WTC11 (cell line): ENCODE measurements around the gene DHTKD1. TPM values are rescaled to one million over a fixed set of nuclear protein-coding genes. Genes with fewer than 3 reads are reported as not detected.

Experiments used
- ATAC-seq: fragments of 200-7000 bp; cut with Tn5 transposase; 2 replicates; pipeline ENCODE4 v1.10.0; 2021; ENCODE audit warnings: mild to moderate bottlenecking, moderate library complexity
- Bru-seq: library from RNA; stranded (reverse); fragments of 400-500 nt; gene quantifications from one replicate; lab custom pipeline; 2021; lab: Mats Ljungman, UMichigan
- CTCF ChIA-PET: fragments of 300-600 bp; sonication (Branson Sonifier 250); formaldehyde crosslinking; loops from one replicate; lab custom pipeline; 2021; ENCODE audit warnings: antibody characterized with exemption; lab: Charles Lee
- POLR2A ChIA-PET: fragments of 350-600 bp; sonication (Branson Sonifier 250); formaldehyde crosslinking; loops from one replicate; lab custom pipeline; 2021; ENCODE audit warnings: antibody characterized with exemption; lab: Charles Lee
- DNase-seq: peaks from one replicate; pipeline ENCODE4 v3.0.0; 2021; ENCODE audit warnings: low spot score
- H3K27ac Mint-ChIP-seq: 2 replicates; pipeline ENCODE4 v1.8.0; 2021; ENCODE audit warnings: mixed read lengths
- H3K27me3 Mint-ChIP-seq: 2 replicates; pipeline ENCODE4 v1.8.0; 2021; ENCODE audit warnings: low read depth, mild to moderate bottlenecking, moderate library complexity, mixed read lengths
- H3K36me3 Mint-ChIP-seq: 2 replicates; pipeline ENCODE4 v1.8.0; 2021; ENCODE audit warnings: mixed read lengths
- H3K4me1 Mint-ChIP-seq: 2 replicates; pipeline ENCODE4 v1.8.0; 2022; ENCODE audit warnings: mixed read lengths
- H3K4me3 Mint-ChIP-seq: 2 replicates; pipeline ENCODE4 v1.8.0; 2021; ENCODE audit warnings: mild to moderate bottlenecking, moderate library complexity, mixed read lengths
- H3K9me3 Mint-ChIP-seq: 2 replicates; pipeline ENCODE4 v1.8.0; 2021; ENCODE audit warnings: mixed read lengths
- CREM ChIP-seq: sonication (generic); formaldehyde crosslinking; IDR thresholded peaks from 2 replicates; pipeline ENCODE4 v1.8.1; 2022; ENCODE audit warnings: mild to moderate bottlenecking, missing genetic modification reagents, moderate library complexity
- ELF4 ChIP-seq: sonication (generic); formaldehyde crosslinking; IDR thresholded peaks from 2 replicates; pipeline ENCODE4 v1.8.1; 2022; ENCODE audit warnings: low read depth, mild to moderate bottlenecking, moderate library complexity, missing genetic modification reagents
- ESRRA ChIP-seq: sonication (generic); formaldehyde crosslinking; IDR thresholded peaks from 2 replicates; pipeline ENCODE4 v1.8.1; 2022; ENCODE audit warnings: mild to moderate bottlenecking, missing genetic modification reagents, borderline replicate concordance
- ETV6 ChIP-seq: sonication (generic); formaldehyde crosslinking; IDR thresholded peaks from 2 replicates; pipeline ENCODE4 v1.8.1; 2022; ENCODE audit warnings: mild to moderate bottlenecking, missing genetic modification reagents
- FOXK1 ChIP-seq: sonication (generic); formaldehyde crosslinking; IDR thresholded peaks from 2 replicates; pipeline ENCODE4 v1.8.0; 2022; ENCODE audit warnings: mild to moderate bottlenecking, moderate library complexity, missing genetic modification reagents
- NFYB ChIP-seq: sonication (generic); formaldehyde crosslinking; conservative IDR thresholded peaks from 2 replicates; pipeline ENCODE4 v1.8.0; 2022; ENCODE audit warnings: low read depth, missing genetic modification reagents
- PRRX2 ChIP-seq: fragments of 250-450 bp; sonication (Bioruptor Pico); IDR thresholded peaks from 2 replicates; pipeline ENCODE4 v1.8.0; 2021; ENCODE audit warnings: mild to moderate bottlenecking
- SMAD3 ChIP-seq: sonication (generic); formaldehyde crosslinking; IDR thresholded peaks from 2 replicates; pipeline ENCODE4 v1.8.0; 2022; ENCODE audit warnings: missing genetic modification reagents, mild to moderate bottlenecking, borderline replicate concordance
- SP1 ChIP-seq: sonication (generic); formaldehyde crosslinking; conservative IDR thresholded peaks from 2 replicates; pipeline ENCODE4 v1.8.1; 2022; ENCODE audit warnings: missing genetic modification reagents
- ZNF232 ChIP-seq: sonication (generic); formaldehyde crosslinking; IDR thresholded peaks from 2 replicates; pipeline ENCODE4 v1.8.0; 2022; ENCODE audit warnings: mild to moderate bottlenecking, missing genetic modification reagents
- ZNF423 ChIP-seq: fragments of 250-450 bp; sonication (Bioruptor Pico); IDR thresholded peaks from 2 replicates; pipeline ENCODE4 v2.1.2; 2022; ENCODE audit warnings: mild to moderate bottlenecking, moderate library complexity
- long read RNA-seq, 3 experiments: library from RNA in 1 of 3; library from capped mRNA in 1 of 3; library from polyadenylated mRNA in 1 of 3; unstranded in 2 of 3; stranded (forward) in 1 of 3; transcript quantifications; one replicate each; pipeline ENCODE4 v2.0.0, GENCODE V29; 2021
- total RNA-seq: library from RNA; stranded (reverse); gene quantifications from 3 replicates; pipeline ENCODE4 v1.2.3, GENCODE V29; 2021
- TF ChIP-seq, protein P1 (sequence below): sonication (generic); formaldehyde crosslinking; IDR thresholded peaks from 2 replicates; pipeline ENCODE4 v1.8.1; 2022; ENCODE audit warnings: low read depth, mild to moderate bottlenecking, moderate library complexity, missing genetic modification reagents, borderline replicate concordance
- TF ChIP-seq, protein P2 (sequence below): sonication (generic); formaldehyde crosslinking; IDR thresholded peaks from 2 replicates; pipeline ENCODE4 v1.8.0; 2022; ENCODE audit warnings: mild to moderate bottlenecking, missing genetic modification reagents
- TF ChIP-seq, protein P3 (sequence below): sonication (generic); formaldehyde crosslinking; IDR thresholded peaks from 2 replicates; pipeline ENCODE4 v1.8.1; 2022; ENCODE audit warnings: mild to moderate bottlenecking, moderate library complexity, missing genetic modification reagents
- TF ChIP-seq, protein P4 (sequence below): sonication (generic); formaldehyde crosslinking; IDR thresholded peaks from 2 replicates; pipeline ENCODE4 v1.8.0; 2023; ENCODE audit warnings: mild to moderate bottlenecking, missing genetic modification reagents
- TF ChIP-seq, protein P5 (sequence below): fragments of 250-450 bp; sonication (Bioruptor Pico); IDR thresholded peaks from 2 replicates; pipeline ENCODE4 v2.1.2; 2022; ENCODE audit warnings: mild to moderate bottlenecking, moderate library complexity
- TF ChIP-seq, protein P6 (sequence below): sonication (generic); formaldehyde crosslinking; IDR thresholded peaks from 2 replicates; pipeline ENCODE4 v1.8.0; 2022; ENCODE audit warnings: mild to moderate bottlenecking, missing genetic modification reagents
- TF ChIP-seq, protein P7 (sequence below): sonication (generic); formaldehyde crosslinking; IDR thresholded peaks from 2 replicates; pipeline ENCODE4 v1.8.1; 2022; ENCODE audit warnings: mild to moderate bottlenecking, missing genetic modification reagents, moderate library complexity, borderline replicate concordance

The DHTKD1 gene, protein sequence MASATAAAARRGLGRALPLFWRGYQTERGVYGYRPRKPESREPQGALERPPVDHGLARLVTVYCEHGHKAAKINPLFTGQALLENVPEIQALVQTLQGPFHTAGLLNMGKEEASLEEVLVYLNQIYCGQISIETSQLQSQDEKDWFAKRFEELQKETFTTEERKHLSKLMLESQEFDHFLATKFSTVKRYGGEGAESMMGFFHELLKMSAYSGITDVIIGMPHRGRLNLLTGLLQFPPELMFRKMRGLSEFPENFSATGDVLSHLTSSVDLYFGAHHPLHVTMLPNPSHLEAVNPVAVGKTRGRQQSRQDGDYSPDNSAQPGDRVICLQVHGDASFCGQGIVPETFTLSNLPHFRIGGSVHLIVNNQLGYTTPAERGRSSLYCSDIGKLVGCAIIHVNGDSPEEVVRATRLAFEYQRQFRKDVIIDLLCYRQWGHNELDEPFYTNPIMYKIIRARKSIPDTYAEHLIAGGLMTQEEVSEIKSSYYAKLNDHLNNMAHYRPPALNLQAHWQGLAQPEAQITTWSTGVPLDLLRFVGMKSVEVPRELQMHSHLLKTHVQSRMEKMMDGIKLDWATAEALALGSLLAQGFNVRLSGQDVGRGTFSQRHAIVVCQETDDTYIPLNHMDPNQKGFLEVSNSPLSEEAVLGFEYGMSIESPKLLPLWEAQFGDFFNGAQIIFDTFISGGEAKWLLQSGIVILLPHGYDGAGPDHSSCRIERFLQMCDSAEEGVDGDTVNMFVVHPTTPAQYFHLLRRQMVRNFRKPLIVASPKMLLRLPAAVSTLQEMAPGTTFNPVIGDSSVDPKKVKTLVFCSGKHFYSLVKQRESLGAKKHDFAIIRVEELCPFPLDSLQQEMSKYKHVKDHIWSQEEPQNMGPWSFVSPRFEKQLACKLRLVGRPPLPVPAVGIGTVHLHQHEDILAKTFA
- 57.9 to 70.6 TPM (median 66.3 TPM) in 3 replicates for total RNA-seq
- Bru-seq, nascent RNA = percentile 79 among the genes with signal in this experiment
- long read RNA-seq, experiment 1, full-length matches to known transcripts = 111 of 190 reads
- long read RNA-seq, experiment 1, partial matches to known transcripts = 42 of 190 reads
- long read RNA-seq, experiment 1, other reads (novel, unspliced or antisense) = 37 of 190 reads
- long read RNA-seq, experiment 2, full-length matches to known transcripts = 5 of 47 reads
- long read RNA-seq, experiment 2, partial matches to known transcripts = 12 of 47 reads
- long read RNA-seq, experiment 2, other reads (novel, unspliced or antisense) = 30 of 47 reads
- long read RNA-seq, experiment 3, full-length matches to known transcripts = 4 of 15 reads
- long read RNA-seq, experiment 3, partial matches to known transcripts = 10 of 15 reads
- long read RNA-seq, experiment 3, other reads (novel, unspliced or antisense) = 1 of 15 reads

DNA sequence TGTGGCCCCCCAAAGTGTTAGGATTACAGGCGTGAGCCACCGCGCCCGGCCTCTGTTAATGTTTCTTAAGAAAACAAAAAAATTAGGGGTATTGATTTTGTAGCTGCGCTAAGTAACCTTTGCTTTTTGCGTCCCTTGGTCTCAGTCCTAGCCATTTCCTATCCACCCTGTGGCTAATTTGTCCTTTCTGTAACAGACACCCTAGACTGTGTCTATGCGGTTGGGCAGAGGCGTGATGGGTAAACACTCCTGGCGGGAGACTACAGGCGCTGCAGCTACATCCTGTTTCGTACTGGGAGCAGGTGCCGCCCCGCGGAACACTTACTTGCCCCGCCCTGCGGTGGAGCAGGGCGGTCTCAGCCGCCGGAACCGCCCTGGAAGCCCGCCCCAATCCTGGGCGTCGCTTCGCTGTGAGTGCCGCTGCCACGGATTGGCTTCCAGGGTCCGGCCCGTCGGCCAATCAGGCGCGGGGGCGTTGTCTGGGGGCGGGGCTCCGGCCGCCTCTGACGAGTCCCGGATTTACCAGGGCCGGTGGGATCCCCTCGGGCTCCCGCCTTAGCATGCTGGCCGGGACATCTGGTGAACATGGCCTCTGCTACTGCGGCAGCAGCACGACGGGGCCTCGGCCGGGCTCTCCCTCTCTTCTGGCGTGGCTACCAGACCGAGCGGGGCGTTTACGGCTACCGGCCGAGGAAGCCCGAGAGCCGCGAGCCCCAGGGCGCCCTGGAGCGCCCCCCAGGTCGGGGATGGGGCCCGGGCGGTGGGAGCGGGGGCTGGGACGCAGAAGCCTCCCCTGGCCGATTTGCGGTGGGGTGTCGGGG lies at the start of gene DHTKD1:
Gene DHTKD1 (plus strand): TSS at position 506 of the 821 bp plus-strand sequence. CDS start 80 bp downstream, at position 586.
- CTCF ChIA-PET = interaction anchor here (0.6 kb wide), 2 partner anchors 55 to 82 kb away, joined by 3 read pairs; no protein-coding TSS in a partner anchor
- no peaks in the 10 kb centered on the region for H3K9me3 Mint-ChIP-seq

More for the DNA sequence above, at the start of gene DHTKD1:
- Mint-ChIP-seq H3K4me3 (peak within 1 kb of the TSS; percentile 83), H3K27ac (peak within 1 kb of the TSS; percentile 98), H3K27me3 (no peaks in the 10 kb centered on the region), H3K4me1 (peaks cover 18% of the 10 kb centered on the region), H3K36me3 (no peaks in the 10 kb centered on the region)
- POLR2A ChIA-PET = interaction anchor here (0.6 to 1.4 kb wide), 5 partner anchors 26 to 127 kb away, joined by 3 to 10 read pairs (median 5); partner anchors contain the start of genes CDC123, NUDT5 and UPF2
- TF ChIP-seq, protein P1, sequence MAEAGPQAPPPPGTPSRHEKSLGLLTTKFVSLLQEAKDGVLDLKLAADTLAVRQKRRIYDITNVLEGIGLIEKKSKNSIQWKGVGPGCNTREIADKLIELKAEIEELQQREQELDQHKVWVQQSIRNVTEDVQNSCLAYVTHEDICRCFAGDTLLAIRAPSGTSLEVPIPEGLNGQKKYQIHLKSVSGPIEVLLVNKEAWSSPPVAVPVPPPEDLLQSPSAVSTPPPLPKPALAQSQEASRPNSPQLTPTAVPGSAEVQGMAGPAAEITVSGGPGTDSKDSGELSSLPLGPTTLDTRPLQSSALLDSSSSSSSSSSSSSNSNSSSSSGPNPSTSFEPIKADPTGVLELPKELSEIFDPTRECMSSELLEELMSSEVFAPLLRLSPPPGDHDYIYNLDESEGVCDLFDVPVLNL (CRISPR knock-in tag) = 0 out of 2 replicates have a peak, but pooled peaks have one; percentile 25
- TF ChIP-seq SMAD3 (CRISPR knock-in tag) = no peak
- TF ChIP-seq PRRX2 (CRISPR knock-in tag) = no peak
- TF ChIP-seq, protein P2, sequence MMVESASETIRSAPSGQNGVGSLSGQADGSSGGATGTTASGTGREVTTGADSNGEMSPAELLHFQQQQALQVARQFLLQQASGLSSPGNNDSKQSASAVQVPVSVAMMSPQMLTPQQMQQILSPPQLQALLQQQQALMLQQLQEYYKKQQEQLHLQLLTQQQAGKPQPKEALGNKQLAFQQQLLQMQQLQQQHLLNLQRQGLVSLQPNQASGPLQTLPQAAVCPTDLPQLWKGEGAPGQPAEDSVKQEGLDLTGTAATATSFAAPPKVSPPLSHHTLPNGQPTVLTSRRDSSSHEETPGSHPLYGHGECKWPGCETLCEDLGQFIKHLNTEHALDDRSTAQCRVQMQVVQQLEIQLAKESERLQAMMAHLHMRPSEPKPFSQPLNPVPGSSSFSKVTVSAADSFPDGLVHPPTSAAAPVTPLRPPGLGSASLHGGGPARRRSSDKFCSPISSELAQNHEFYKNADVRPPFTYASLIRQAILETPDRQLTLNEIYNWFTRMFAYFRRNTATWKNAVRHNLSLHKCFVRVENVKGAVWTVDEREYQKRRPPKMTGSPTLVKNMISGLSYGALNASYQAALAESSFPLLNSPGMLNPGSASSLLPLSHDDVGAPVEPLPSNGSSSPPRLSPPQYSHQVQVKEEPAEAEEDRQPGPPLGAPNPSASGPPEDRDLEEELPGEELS (CRISPR knock-in tag) = peak; percentile 66; the same call in 1 of the 2 replicates
- 0 out of 2 replicates have a peak, but pooled peaks have one; percentile 32 for TF ChIP-seq ESRRA
- TF ChIP-seq ZNF423 (CRISPR knock-in tag) = peak; percentile 42; the same call in 1 of the 2 replicates
- TF ChIP-seq, protein P3, sequence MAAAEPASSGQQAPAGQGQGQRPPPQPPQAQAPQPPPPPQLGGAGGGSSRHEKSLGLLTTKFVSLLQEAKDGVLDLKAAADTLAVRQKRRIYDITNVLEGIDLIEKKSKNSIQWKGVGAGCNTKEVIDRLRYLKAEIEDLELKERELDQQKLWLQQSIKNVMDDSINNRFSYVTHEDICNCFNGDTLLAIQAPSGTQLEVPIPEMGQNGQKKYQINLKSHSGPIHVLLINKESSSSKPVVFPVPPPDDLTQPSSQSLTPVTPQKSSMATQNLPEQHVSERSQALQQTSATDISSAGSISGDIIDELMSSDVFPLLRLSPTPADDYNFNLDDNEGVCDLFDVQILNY (CRISPR knock-in tag) = peak; percentile 81; the same call in 1 of the 2 replicates
- TF ChIP-seq NFYB (CRISPR knock-in tag) = peak; percentile 89
- 0 out of 2 replicates have a peak, but pooled peaks have one; percentile 41 for TF ChIP-seq ETV6 (CRISPR knock-in tag)
- peak; percentile 33; the same call in 1 of the 2 replicates for TF ChIP-seq CREM (CRISPR knock-in tag)
- TF ChIP-seq, protein P4, sequence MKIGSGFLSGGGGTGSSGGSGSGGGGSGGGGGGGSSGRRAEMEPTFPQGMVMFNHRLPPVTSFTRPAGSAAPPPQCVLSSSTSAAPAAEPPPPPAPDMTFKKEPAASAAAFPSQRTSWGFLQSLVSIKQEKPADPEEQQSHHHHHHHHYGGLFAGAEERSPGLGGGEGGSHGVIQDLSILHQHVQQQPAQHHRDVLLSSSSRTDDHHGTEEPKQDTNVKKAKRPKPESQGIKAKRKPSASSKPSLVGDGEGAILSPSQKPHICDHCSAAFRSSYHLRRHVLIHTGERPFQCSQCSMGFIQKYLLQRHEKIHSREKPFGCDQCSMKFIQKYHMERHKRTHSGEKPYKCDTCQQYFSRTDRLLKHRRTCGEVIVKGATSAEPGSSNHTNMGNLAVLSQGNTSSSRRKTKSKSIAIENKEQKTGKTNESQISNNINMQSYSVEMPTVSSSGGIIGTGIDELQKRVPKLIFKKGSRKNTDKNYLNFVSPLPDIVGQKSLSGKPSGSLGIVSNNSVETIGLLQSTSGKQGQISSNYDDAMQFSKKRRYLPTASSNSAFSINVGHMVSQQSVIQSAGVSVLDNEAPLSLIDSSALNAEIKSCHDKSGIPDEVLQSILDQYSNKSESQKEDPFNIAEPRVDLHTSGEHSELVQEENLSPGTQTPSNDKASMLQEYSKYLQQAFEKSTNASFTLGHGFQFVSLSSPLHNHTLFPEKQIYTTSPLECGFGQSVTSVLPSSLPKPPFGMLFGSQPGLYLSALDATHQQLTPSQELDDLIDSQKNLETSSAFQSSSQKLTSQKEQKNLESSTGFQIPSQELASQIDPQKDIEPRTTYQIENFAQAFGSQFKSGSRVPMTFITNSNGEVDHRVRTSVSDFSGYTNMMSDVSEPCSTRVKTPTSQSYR (CRISPR knock-in tag) = 0 out of 2 replicates have a peak, but pooled peaks have one; percentile 22
- TF ChIP-seq, protein P5, sequence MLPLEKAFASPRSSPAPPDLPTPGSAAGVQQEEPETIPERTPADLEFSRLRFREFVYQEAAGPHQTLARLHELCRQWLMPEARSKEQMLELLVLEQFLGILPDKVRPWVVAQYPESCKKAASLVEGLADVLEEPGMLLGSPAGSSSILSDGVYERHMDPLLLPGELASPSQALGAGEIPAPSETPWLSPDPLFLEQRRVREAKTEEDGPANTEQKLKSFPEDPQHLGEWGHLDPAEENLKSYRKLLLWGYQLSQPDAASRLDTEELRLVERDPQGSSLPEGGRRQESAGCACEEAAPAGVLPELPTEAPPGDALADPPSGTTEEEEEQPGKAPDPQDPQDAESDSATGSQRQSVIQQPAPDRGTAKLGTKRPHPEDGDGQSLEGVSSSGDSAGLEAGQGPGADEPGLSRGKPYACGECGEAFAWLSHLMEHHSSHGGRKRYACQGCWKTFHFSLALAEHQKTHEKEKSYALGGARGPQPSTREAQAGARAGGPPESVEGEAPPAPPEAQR (CRISPR knock-in tag) = no peak
- peak; percentile 89 for TF ChIP-seq SP1 (CRISPR knock-in tag)
- TF ChIP-seq, protein P6, sequence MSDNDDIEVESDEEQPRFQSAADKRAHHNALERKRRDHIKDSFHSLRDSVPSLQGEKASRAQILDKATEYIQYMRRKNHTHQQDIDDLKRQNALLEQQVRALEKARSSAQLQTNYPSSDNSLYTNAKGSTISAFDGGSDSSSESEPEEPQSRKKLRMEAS (CRISPR knock-in tag) = peak; percentile 62
- TF ChIP-seq, protein P7, sequence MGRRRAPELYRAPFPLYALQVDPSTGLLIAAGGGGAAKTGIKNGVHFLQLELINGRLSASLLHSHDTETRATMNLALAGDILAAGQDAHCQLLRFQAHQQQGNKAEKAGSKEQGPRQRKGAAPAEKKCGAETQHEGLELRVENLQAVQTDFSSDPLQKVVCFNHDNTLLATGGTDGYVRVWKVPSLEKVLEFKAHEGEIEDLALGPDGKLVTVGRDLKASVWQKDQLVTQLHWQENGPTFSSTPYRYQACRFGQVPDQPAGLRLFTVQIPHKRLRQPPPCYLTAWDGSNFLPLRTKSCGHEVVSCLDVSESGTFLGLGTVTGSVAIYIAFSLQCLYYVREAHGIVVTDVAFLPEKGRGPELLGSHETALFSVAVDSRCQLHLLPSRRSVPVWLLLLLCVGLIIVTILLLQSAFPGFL (CRISPR knock-in tag) = no peak
- TF ChIP-seq ZNF232 (CRISPR knock-in tag) = 0 out of 2 replicates have a peak, but pooled peaks have one; percentile 46
- 0 out of 2 replicates have a peak, but pooled peaks have one; percentile 42 for TF ChIP-seq ELF4
- TF ChIP-seq FOXK1 (CRISPR knock-in tag) = peak; percentile 77
- DNase-seq (peak; percentile 100), ATAC-seq (peak; percentile 98)
